NCI-H226 (cell line): ENCODE measurements around the gene CFAP410.
"Not testable (repeated sequence)": the region's sequence is repeated elsewhere in the genome, so short reads cannot be mapped to it uniquely, and the experiment has no call there.

ENCODE experiments used
- DNase-seq: peaks from one replicate; pipeline ENCODE4 v3.0.0-alpha.2; 2015

Gene CFAP410

DNA sequence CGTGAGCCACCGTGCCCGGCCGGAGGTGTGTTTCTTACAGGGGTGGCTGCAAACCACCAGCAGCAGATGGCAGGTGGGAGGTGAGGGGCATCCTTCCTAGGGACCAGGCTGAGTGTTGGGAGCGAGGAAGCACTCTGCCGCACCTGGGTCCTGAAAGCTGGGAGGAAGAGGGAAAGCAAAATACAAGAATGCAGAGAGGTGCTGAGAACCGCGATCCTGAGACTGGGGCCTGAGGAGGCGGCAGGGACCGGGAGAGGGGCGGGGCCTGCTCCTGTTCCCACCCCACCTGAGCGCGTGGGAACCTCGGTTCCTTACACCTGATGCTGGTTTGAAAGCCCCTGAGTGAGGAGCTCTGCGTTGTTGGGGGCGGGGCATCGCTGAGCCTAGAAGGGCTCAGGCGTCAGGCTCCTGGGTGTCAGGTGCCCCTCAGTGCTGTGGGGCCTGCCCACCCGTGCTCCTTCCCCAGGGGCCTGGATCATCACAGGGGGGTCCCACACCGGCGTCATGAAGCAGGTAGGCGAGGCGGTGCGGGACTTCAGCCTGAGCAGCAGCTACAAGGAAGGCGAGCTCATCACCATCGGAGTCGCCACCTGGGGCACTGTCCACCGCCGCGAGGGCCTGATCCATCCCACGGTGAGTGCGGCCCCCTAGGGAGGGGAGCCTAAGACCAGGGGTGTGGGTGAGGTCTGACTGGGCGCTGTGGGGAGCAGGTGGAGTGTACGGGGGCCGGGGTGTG, 29.7 kb upstream of the CFAP410 start:
- DNase-seq: no peak

- DNase-seq: no peak
These were observed 27.5 kb upstream of the CFAP410 start for GRCh38 chr21:44366586-44367211.

DNA sequence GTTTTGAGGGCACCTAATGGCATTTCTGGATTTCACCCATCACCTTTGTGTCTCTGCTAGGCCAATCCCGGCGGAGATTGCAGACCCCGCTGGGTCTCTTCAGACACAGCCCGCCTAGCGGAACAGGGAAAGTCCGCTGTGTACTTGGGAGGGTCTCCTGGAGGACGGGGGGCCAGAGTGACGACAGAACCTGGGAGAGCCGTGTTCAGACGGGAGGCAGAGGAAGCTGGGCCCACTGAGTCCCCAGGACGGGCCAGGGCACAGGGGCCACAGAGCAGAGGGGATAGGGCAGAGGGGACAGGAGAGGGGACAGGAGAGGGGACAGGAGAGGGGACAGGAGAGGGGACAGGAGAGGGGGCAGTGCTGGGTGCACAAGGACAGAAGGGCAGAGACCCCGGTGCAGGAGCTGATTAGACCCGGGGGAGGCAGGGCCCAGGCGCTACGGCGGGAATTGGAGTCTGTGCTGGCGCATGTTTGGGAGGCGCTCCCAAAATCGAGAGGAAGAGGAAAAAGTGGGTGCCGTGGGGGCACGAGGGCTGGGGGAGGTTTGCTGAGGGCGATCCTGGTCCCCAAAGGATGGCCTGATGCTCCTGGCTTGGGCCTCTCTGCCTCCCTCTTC, 26.9 kb upstream of the CFAP410 start:
- DNase-seq: no peak

- DNase-seq: no peak
These were observed 26.2 kb upstream of the CFAP410 start for GRCh38 chr21:44365251-44365966.

- no peak for DNase-seq
These were observed 25.2 kb upstream of the CFAP410 start for GRCh38 chr21:44364151-44365053.

- no peak for DNase-seq
These were observed 24.1 kb upstream of the CFAP410 start for GRCh38 chr21:44363278-44363677.

GRCh38 chr21:44361903-44362302, 22.7 kb upstream of the CFAP410 start:
- DNase-seq: not testable (repeated sequence)

GRCh38 chr21:44360159-44360558, 21.0 kb upstream of the CFAP410 start:
- no peak for DNase-seq

- DNase-seq: no peak
These were observed 20.2 kb upstream of the CFAP410 start for GRCh38 chr21:44359396-44359795.

- DNase-seq: no peak
These were observed 18.1 kb upstream of the CFAP410 start for GRCh38 chr21:44357064-44357837.

- no peak for DNase-seq
These were observed 17.4 kb upstream of the CFAP410 start for GRCh38 chr21:44356636-44357035.

GRCh38 chr21:44356160-44356559, 17.0 kb upstream of the CFAP410 start:
- DNase-seq: no peak

DNA sequence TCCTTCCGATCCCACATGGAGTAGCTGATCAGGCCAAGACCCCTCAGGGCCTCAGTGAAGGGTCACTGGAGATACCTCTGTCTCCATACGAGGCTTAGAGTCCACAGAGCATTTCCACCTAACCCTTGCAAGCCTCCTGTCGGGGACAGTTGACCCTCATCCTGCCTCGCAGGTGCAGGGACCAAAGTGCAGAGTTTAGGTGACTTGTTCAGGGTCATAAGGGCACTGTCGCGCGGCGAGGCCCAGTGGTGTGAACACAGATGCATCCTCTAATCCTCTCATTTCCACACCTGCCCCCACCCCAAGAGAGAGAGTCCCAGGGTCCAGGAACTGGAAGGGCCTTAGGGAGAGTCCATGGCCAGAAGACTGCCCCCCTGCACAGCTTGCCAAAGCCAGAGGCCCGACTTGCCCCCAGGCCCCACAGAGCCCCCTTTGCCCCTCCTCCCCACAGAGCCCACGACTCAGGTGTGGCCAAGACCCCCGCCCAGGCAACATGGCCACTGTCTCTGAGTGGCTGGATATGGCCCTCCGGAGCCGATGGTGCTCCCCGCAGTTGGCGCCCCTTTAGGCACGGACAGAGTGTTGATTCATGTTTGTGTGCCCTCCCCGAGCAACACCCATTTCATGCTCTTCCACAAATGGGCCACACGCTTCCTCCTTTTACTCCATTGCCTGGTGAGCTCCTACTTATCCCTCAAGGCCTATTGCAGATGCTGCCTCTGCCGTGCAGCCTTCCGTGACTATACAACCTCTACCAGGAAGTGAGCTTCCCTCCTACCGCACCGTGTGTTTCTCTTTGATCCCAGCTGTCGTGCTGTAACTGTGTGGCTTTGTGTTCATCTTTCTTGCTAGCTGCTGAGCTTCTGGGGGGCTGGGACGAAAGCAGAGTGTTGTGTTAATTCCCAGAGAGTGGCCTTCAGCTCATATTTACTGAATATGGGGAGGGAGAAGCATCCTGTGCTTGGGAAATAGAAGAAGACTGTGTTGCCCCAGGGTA, 15.9 kb upstream of the CFAP410 start:
- DNase-seq: no peak

DNA sequence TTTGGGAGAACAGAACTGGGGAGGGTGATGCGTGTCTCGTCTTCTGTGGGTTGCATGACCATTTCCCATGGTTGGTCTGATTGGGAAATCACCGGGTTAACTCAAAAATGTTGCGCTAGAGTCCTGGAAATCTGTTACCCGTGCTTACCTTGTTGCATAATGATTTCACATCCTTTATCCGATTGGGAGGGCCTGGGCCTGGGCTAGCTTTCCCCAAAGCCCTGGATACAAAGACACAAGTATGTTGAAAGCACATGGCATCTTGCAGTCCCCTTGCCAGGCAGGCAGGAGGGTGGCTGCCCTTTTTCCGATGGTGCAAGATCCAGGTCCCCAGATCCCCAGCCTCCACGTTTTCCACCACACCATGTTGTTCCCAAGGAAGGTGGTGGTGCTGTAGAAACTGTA, 14.8 kb upstream of the CFAP410 start:
- no peak for DNase-seq

- no peak for DNase-seq
These were observed 14.2 kb upstream of the CFAP410 start, which contains the start of gene TRPM2 for GRCh38 chr21:44353191-44353970. Gene TRPM2 (plus strand): TSS chr21:44353621. CDS start chr21:44353701, 80 bp downstream.

DNA sequence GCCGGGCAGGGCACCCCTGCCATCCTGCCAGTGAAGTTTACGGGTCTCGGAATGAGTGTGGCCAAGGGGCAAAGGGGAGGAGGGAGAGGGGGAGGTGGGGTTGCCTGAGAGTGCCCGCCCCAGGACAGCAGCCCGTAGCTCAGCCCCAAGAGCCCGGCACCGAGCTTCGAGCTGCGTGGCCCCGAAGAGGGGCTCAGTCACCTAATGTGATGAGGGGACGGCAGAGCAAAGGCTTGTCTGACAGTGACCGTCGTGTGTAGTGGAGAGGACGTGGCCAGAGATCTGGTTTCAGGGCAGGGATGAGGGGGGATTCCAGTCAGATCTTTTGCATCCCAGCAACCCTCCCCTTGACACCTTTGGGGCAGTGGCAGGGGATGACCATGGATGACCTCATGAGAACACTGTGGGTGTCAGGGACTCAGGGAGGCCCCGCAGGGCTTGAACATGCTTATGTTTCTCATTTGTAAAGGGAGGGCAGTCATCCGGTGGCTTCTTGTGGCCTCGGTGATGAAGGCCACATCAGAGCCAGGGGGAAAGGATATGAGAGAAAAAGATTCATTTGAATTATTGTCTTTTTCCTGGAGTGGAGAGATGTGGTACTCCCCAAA, 13.2 kb upstream of the CFAP410 start:
- DNase-seq: no peak

- no peak for DNase-seq
These were observed 12.5 kb upstream of the CFAP410 start for GRCh38 chr21:44351535-44352252.

- no peak for DNase-seq
These were observed 11.7 kb upstream of the CFAP410 start for GRCh38 chr21:44350773-44351481.
